ENCODE results near the gene PCDH15. TPM values are rescaled to one million over a fixed set of nuclear protein-coding genes. Genes with fewer than 3 reads are reported as not detected.

Gene PCDH15
- total and polyA plus RNA-seq, 3 experiments from 2014 or later: not detected

GRCh38 chr10:53852450-53853175 lies 948.4 kb downstream of the PCDH15 start:
- Mint-ChIP-seq H3K4me1 (no peaks in the 10 kb centered on the region), H3K4me3 (no peak overlapping the region), H3K27me3 (no peaks in the 10 kb centered on the region), H3K27ac (no peak overlapping the region), H3K36me3 (no peaks in the 10 kb centered on the region), H3K9me3 (peaks cover 0 to 10% (median 3%) of the 10 kb centered on the region in 5 donors)
- Histone ChIP-seq H3K9me3 (ENCODE audit: low read length) (no peaks in the 10 kb centered on the region), H3K27ac (ENCODE audit: low read depth, low read length) (no peak overlapping the region), H3K4me1 (ENCODE audit: insufficient read depth, low read length) (no peaks in the 10 kb centered on the region), H3K27me3 (ENCODE audit: insufficient read depth, low read length, poor library complexity, severe bottlenecking) (no peaks in the 10 kb centered on the region), H3K4me3 (ENCODE audit: low read length) (no peak overlapping the region), H3K36me3 (ENCODE audit: insufficient read depth, low read length) (no peaks in the 10 kb centered on the region)
- ChIA-PET POLR2A (no interaction called here), CTCF (no interaction called here)
- DNase-seq: no peak

- POLR2A ChIA-PET: no interaction called here
- H3K4me3 Mint-ChIP-seq: no peak overlapping the region
- H3K4me3 ChIP-seq (ENCODE audit: low read length): no peak overlapping the region
- no peaks in the 10 kb centered on the region for H3K27me3 ChIP-seq (ENCODE audit: insufficient read depth, low read length, poor library complexity, severe bottlenecking)
- peaks cover 0 to 24% (median 8%) of the 10 kb centered on the region in 5 donors for H3K9me3 Mint-ChIP-seq
- no peak overlapping the region for H3K27ac Mint-ChIP-seq
- no peaks in the 10 kb centered on the region for H3K4me1 ChIP-seq (ENCODE audit: insufficient read depth, low read length)
- H3K27me3 Mint-ChIP-seq: no peaks in the 10 kb centered on the region
- no peaks in the 10 kb centered on the region for H3K36me3 ChIP-seq (ENCODE audit: insufficient read depth, low read length)
- H3K4me1 Mint-ChIP-seq: no peaks in the 10 kb centered on the region
- DNase-seq: no peak
- no peak overlapping the region for H3K27ac ChIP-seq (ENCODE audit: low read depth, low read length)
- no peaks in the 10 kb centered on the region for H3K9me3 ChIP-seq (ENCODE audit: low read length)
- CTCF ChIA-PET: no interaction called here
- no peaks in the 10 kb centered on the region for H3K36me3 Mint-ChIP-seq
Observed at GRCh38 chr10:53846809-53847208, 954.2 kb downstream of the PCDH15 start.

- no peaks in the 10 kb centered on the region for H3K4me1 ChIP-seq (ENCODE audit: insufficient read depth, low read length)
- DNase-seq: no peak
- H3K27ac ChIP-seq (ENCODE audit: low read depth, low read length): no peak overlapping the region
- H3K9me3 Mint-ChIP-seq: peaks cover 2 to 22% (median 13%) of the 10 kb centered on the region in 5 donors
- H3K27me3 Mint-ChIP-seq: no peaks in the 10 kb centered on the region
- no peaks in the 10 kb centered on the region for H3K4me1 Mint-ChIP-seq
- H3K4me3 Mint-ChIP-seq: no peak overlapping the region
- H3K36me3 Mint-ChIP-seq: no peaks in the 10 kb centered on the region
- H3K4me3 ChIP-seq (ENCODE audit: low read length): no peak overlapping the region
- H3K36me3 ChIP-seq (ENCODE audit: insufficient read depth, low read length): no peaks in the 10 kb centered on the region
- ChIA-PET POLR2A (no interaction called here), CTCF (no interaction called here)
- H3K9me3 ChIP-seq (ENCODE audit: low read length): no peaks in the 10 kb centered on the region
- no peak overlapping the region for H3K27ac Mint-ChIP-seq
- H3K27me3 ChIP-seq (ENCODE audit: insufficient read depth, low read length, poor library complexity, severe bottlenecking): no peaks in the 10 kb centered on the region
Observed at GRCh38 chr10:53843736-53844362, 957.2 kb downstream of the PCDH15 start.

- no peak overlapping the region for H3K27ac Mint-ChIP-seq
- H3K4me1 ChIP-seq (ENCODE audit: insufficient read depth, low read length): no peaks in the 10 kb centered on the region
- CTCF ChIA-PET: no interaction called here
- no peak overlapping the region for H3K4me3 Mint-ChIP-seq
- POLR2A ChIA-PET: no interaction called here
- H3K27me3 ChIP-seq (ENCODE audit: insufficient read depth, low read length, poor library complexity, severe bottlenecking): no peaks in the 10 kb centered on the region
- H3K36me3 Mint-ChIP-seq: no peaks in the 10 kb centered on the region
- no peak for DNase-seq
- no peak overlapping the region for H3K4me3 ChIP-seq (ENCODE audit: low read length)
- no peak overlapping the region for H3K27ac ChIP-seq (ENCODE audit: low read depth, low read length)
- no peaks in the 10 kb centered on the region for H3K4me1 Mint-ChIP-seq
- no peaks in the 10 kb centered on the region for H3K9me3 ChIP-seq (ENCODE audit: low read length)
- H3K9me3 Mint-ChIP-seq: peaks cover 0 to 23% (median 14%) of the 10 kb centered on the region in 5 donors
- H3K27me3 Mint-ChIP-seq: no peaks in the 10 kb centered on the region
- H3K36me3 ChIP-seq (ENCODE audit: insufficient read depth, low read length): no peaks in the 10 kb centered on the region
Observed at GRCh38 chr10:53841483-53842145, 959.4 kb downstream of the PCDH15 start.

- H3K4me3 ChIP-seq (ENCODE audit: low read length): no peak overlapping the region
- no peaks in the 10 kb centered on the region for H3K4me1 Mint-ChIP-seq
- DNase-seq: no peak
- H3K27me3 Mint-ChIP-seq: no peaks in the 10 kb centered on the region
- ChIA-PET POLR2A (no interaction called here), CTCF (no interaction called here)
- H3K27me3 ChIP-seq (ENCODE audit: insufficient read depth, low read length, poor library complexity, severe bottlenecking): no peaks in the 10 kb centered on the region
- H3K4me3 Mint-ChIP-seq: no peak overlapping the region
- H3K4me1 ChIP-seq (ENCODE audit: insufficient read depth, low read length): no peaks in the 10 kb centered on the region
- no peaks in the 10 kb centered on the region for H3K9me3 ChIP-seq (ENCODE audit: low read length)
- H3K36me3 Mint-ChIP-seq: no peaks in the 10 kb centered on the region
- no peak overlapping the region for H3K27ac Mint-ChIP-seq
- H3K27ac ChIP-seq (ENCODE audit: low read depth, low read length): no peak overlapping the region
- H3K9me3 Mint-ChIP-seq: peaks cover 2 to 28% (median 16%) of the 10 kb centered on the region in 5 donors
- no peaks in the 10 kb centered on the region for H3K36me3 ChIP-seq (ENCODE audit: insufficient read depth, low read length)
Observed at GRCh38 chr10:53840653-53841052, 960.4 kb downstream of the PCDH15 start.

GRCh38 chr10:53839440-53840039 lies 961.5 kb downstream of the PCDH15 start:
- Mint-ChIP-seq H3K36me3 (no peaks in the 10 kb centered on the region), H3K4me3 (no peak overlapping the region), H3K27me3 (no peaks in the 10 kb centered on the region), H3K4me1 (no peaks in the 10 kb centered on the region), H3K9me3 (peaks cover 2 to 27% (median 16%) of the 10 kb centered on the region in 5 donors), H3K27ac (no peak overlapping the region)
- Histone ChIP-seq H3K27ac (ENCODE audit: low read depth, low read length) (no peak overlapping the region), H3K4me1 (ENCODE audit: insufficient read depth, low read length) (no peaks in the 10 kb centered on the region), H3K4me3 (ENCODE audit: low read length) (no peak overlapping the region), H3K36me3 (ENCODE audit: insufficient read depth, low read length) (no peaks in the 10 kb centered on the region), H3K9me3 (ENCODE audit: low read length) (no peaks in the 10 kb centered on the region), H3K27me3 (ENCODE audit: insufficient read depth, low read length, poor library complexity, severe bottlenecking) (no peaks in the 10 kb centered on the region)
- no peak for DNase-seq
- POLR2A ChIA-PET: interaction anchor here (0.6 kb wide), 1 partner anchor 108 kb away, joined by 3 read pairs; no protein-coding TSS in a partner anchor
- CTCF ChIA-PET: no interaction called here

GRCh38 chr10:53836638-53837037 lies 964.4 kb downstream of the PCDH15 start:
- no peaks in the 10 kb centered on the region for H3K4me1 Mint-ChIP-seq
- no peaks in the 10 kb centered on the region for H3K36me3 Mint-ChIP-seq
- Histone ChIP-seq H3K36me3 (ENCODE audit: insufficient read depth, low read length) (no peaks in the 10 kb centered on the region), H3K27me3 (ENCODE audit: insufficient read depth, low read length, poor library complexity, severe bottlenecking) (no peaks in the 10 kb centered on the region), H3K27ac (ENCODE audit: low read depth, low read length) (no peak overlapping the region), H3K4me1 (ENCODE audit: insufficient read depth, low read length) (no peaks in the 10 kb centered on the region), H3K9me3 (ENCODE audit: low read length) (no peaks in the 10 kb centered on the region), H3K4me3 (ENCODE audit: low read length) (no peak overlapping the region)
- POLR2A ChIA-PET: no interaction called here
- H3K27ac Mint-ChIP-seq: no peak overlapping the region
- no peak for DNase-seq
- peaks cover 5 to 23% (median 14%) of the 10 kb centered on the region in 5 donors for H3K9me3 Mint-ChIP-seq
- CTCF ChIA-PET: no interaction called here
- no peaks in the 10 kb centered on the region for H3K27me3 Mint-ChIP-seq
- H3K4me3 Mint-ChIP-seq: no peak overlapping the region

GRCh38 chr10:53833908-53834307 lies 967.1 kb downstream of the PCDH15 start:
- H3K27ac ChIP-seq (ENCODE audit: low read depth, low read length): no peak overlapping the region
- no peak overlapping the region for H3K4me3 ChIP-seq (ENCODE audit: low read length)
- no peaks in the 10 kb centered on the region for H3K27me3 ChIP-seq (ENCODE audit: insufficient read depth, low read length, poor library complexity, severe bottlenecking)
- no peaks in the 10 kb centered on the region for H3K4me1 Mint-ChIP-seq
- POLR2A ChIA-PET: no interaction called here
- no peak overlapping the region for H3K4me3 Mint-ChIP-seq
- H3K36me3 Mint-ChIP-seq: no peaks in the 10 kb centered on the region
- no peaks in the 10 kb centered on the region for H3K36me3 ChIP-seq (ENCODE audit: insufficient read depth, low read length)
- H3K27ac Mint-ChIP-seq: no peak overlapping the region
- no peaks in the 10 kb centered on the region for H3K4me1 ChIP-seq (ENCODE audit: insufficient read depth, low read length)
- H3K27me3 Mint-ChIP-seq: no peaks in the 10 kb centered on the region
- H3K9me3 ChIP-seq (ENCODE audit: low read length): no peaks in the 10 kb centered on the region
- CTCF ChIA-PET: no interaction called here
- DNase-seq: no peak
- H3K9me3 Mint-ChIP-seq: peaks cover 5 to 26% (median 9%) of the 10 kb centered on the region in 5 donors

Data from CD8-positive, alpha-beta memory T cell (primary cell).